Spinal cord (tissue), 10 donors: ENCODE measurements around the gene BFSP2. TPM values are rescaled to one million over a fixed set of nuclear protein-coding genes. Genes with fewer than 3 reads are reported as not detected.

Source experiments
- DNase-seq, 6 donors: peaks; one replicate each; pipeline versions ENCODE4 v3.0.0 to v3.0.0-alpha.2; 2013 to 2015; ENCODE audit warnings: low spot score in 6 of 6, low read depth in 4 of 6
- H3K27ac ChIP-seq: one replicate; pipeline ENCODE4 v1.5.1; 2013; ENCODE audit warnings: low read depth, low read length, control low read depth
- H3K27me3 ChIP-seq: one replicate; pipeline ENCODE4 v1.6.1; 2013; ENCODE audit warnings: low read length; ENCODE audit not compliant: control insufficient read depth, insufficient read depth
- H3K36me3 ChIP-seq: one replicate; pipeline ENCODE4 v1.6.1; 2013; ENCODE audit warnings: low read length; ENCODE audit not compliant: control insufficient read depth, insufficient read depth
- H3K4me1 ChIP-seq: one replicate; pipeline ENCODE4 v1.6.1; 2013; ENCODE audit warnings: low read length; ENCODE audit not compliant: control insufficient read depth, insufficient read depth
- H3K4me3 ChIP-seq: one replicate; pipeline ENCODE4 v1.5.1; 2013; ENCODE audit warnings: low read depth, low read length, control low read depth
- H3K9me3 ChIP-seq: one replicate; pipeline ENCODE4 v1.6.1; 2013; ENCODE audit warnings: low read length; ENCODE audit not compliant: control insufficient read depth, insufficient read depth
- whole genome bisulfite sequencing: methylation state at CpG from one replicate; pipeline ENCODE4 v1.1.5; 2013; ENCODE audit warnings: missing lambda C conversion rate; ENCODE audit not compliant: insufficient coverage; 5-methylcytosine and 5-hydroxymethylcytosine counted together
- polyA plus RNA-seq, 2 donors: library from polyadenylated mRNA; unstranded; fragments of 120-200 nt; gene quantifications; one replicate each; pipeline ENCODE4 v1.2.1, GENCODE V29; 2013; ENCODE audit not compliant: insufficient read length in 2 of 2
- total RNA-seq, 2 donors: library from RNA; depleted of rRNA in 1 of 2; stranded (reverse); fragments of 120-200 nt in 1 of 2; fragments of >200 nt in 1 of 2; gene quantifications; one replicate each; pipeline versions ENCODE4 v1.2.3 to v1.2.4, GENCODE V29; 2013 to 2014
- donor health status: healthy.

BFSP2 gene
- total and polyA plus RNA-seq, 4 donors, result 1.0 TPM; not detected in 3

DNA sequence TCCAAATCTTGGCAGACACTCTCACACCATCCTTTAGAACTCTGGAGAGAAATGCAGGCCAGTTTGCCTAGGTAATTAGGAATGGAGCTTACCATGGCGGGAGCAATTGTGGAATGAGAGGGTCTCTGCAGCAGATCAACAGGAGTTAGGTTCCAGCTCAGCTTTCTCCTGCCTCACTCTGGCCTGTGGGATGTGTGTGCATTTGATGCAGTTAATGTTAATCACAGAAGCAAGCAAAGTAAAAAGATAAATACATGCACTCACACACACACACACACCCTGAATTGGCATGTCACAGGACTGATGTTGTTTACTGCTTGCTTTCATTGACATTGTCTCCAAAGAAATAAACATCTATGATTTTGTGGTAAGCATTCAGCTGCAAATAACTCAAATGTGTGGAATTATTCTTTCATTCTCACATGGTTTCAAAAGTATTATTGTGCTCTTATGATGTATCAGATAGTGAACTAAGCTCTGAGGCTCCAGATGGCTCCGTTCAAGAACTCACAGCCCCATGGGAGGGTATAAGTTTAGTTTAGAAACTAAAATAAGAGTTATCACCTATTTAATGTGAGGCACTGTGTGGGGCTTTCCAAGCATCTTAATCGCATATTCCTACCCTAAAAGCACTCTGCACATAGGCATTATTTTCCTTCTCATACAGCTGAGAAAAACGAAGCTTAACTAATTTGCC is 31.3 kb upstream of the BFSP2 start:
- peak in 1 of 6 donors; percentile 34 for DNase-seq
- Histone ChIP-seq H3K27me3 (no peaks in the 10 kb centered on the region), H3K27ac (no peak overlapping the region), H3K36me3 (no peaks in the 10 kb centered on the region), H3K4me3 (no peak overlapping the region), H3K4me1 (peaks cover 16% of the 10 kb centered on the region), H3K9me3 (no peaks in the 10 kb centered on the region)
- 46% methylated on average over 3 of the region's 4 CpGs for WGBS

DNA sequence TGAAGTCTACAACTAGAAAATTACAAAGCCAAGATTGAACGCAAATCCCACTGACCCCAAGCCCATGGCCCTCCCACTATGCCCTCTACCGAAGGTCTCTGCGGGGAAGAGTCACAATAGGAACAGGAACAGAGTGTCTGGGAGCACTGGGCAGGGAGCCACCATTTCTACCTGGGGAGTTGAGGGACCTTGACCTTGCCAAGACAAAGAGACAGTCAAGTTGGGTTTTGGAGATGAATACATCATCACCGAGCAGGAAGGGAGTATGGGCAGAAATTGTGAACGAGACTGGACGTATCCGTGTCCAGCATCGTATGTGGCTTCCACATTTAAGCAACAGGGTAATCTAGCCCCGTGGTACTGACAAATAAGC is 30.8 kb upstream of the BFSP2 start:
- DNase-seq, result no peak
- Histone ChIP-seq H3K9me3 (no peaks in the 10 kb centered on the region), H3K27me3 (no peaks in the 10 kb centered on the region), H3K4me3 (no peak overlapping the region), H3K4me1 (peaks cover 20% of the 10 kb centered on the region), H3K36me3 (no peaks in the 10 kb centered on the region), H3K27ac (no peak overlapping the region)
- WGBS, result 80% methylated on average over 7 of the region's 9 CpGs

DNA sequence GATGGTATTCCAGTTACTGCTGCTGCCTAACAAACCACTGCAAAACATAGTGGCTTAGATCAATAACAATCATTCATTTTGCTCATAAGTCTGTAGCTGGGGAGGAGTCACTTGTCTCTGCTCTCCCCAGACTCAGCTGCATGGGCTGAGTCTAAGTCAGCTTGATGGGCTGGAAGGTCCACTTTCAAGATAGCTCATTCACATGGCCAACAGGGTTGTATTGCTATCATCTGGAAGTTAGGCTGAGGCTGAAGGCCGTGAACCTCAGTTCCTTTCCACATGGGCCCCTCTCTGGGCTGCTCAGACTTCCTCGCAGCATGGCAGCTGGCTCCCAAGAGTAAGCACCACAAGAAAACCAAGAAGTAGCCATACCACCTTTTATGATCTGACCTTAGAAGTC is 28.7 kb upstream of the BFSP2 start:
- Histone ChIP-seq H3K36me3 (no peaks in the 10 kb centered on the region), H3K27ac (no peak overlapping the region), H3K4me3 (no peak overlapping the region), H3K4me1 (peaks cover 21% of the 10 kb centered on the region), H3K27me3 (no peaks in the 10 kb centered on the region), H3K9me3 (no peaks in the 10 kb centered on the region)
- no peak for DNase-seq
- 100% methylated on average over 2 of the region's 2 CpGs for WGBS

DNA sequence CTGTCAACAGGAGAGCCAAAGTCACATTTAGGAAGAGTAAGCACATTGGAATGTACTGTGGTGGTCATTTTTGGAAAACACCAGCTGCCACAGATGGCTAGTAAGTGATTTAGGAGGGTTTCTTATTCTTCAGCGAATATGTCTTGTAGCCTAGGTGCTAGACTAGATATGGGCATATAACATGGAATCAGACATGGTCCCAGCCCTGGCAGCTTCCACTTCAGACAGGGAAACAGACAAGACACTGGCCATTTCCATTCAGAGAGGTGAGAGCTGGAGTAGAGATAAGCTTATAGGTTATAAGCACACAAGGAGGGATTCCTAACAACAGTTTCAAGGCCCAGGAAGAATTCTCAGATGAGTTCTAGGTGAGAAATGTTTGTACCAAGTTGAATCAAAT is 28.2 kb upstream of the BFSP2 start:
- H3K4me1 ChIP-seq, result peaks cover 26% of the 10 kb centered on the region
- WGBS, result no CpG with 5 or more reads among the region's 1 CpG

DNA sequence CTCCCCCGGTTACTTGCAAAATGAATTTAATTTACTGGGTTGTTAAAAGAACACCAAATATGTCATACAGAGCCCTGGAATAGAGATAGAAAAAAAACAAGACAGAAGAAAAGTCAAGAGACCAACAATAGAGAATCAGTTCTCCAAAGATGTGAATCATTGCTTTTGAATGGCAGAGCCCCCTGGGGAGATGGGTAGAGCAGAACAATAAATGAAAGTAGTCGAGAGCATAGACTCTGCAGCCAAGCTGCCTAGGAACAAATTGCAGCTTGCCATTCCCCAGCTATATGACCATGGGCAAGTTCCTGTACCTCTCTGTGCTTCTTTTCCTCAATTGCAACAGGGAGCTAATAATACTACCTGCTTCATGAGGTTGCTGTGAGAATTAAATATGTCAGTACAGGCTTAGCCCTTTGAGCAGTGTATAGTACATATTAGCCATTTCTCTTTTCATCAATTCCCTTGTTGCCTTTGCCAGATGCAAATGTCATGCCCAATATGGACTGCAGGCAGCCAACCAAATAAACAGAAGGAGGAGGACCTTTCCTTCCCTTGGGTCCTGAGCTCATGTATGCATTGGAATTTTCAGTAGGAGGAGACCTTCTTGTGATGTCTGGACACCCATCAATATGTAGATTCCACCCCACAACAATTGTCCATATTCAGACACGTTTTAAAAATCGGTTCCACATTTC is 25.0 kb upstream of the BFSP2 start:
- no peak overlapping the region for H3K27ac ChIP-seq
- H3K4me3 ChIP-seq, result no peak overlapping the region
- H3K4me1 ChIP-seq, result peaks cover 29% of the 10 kb centered on the region
- H3K27me3 ChIP-seq, result no peaks in the 10 kb centered on the region
- peaks cover 3% of the 10 kb centered on the region for H3K36me3 ChIP-seq
- peak in 2 of 6 donors; percentile 54 to 79 for DNase-seq
- 7% methylated on average over 3 of the region's 4 CpGs for WGBS
- no peaks in the 10 kb centered on the region for H3K9me3 ChIP-seq

More for the DNA sequence above, 28.2 kb upstream of the BFSP2 start:
- no peak overlapping the region for H3K4me3 ChIP-seq
- H3K36me3 ChIP-seq, result no peaks in the 10 kb centered on the region
- H3K9me3 ChIP-seq, result no peaks in the 10 kb centered on the region
- DNase-seq, result no peak
- H3K27ac ChIP-seq, result no peak overlapping the region
- H3K27me3 ChIP-seq, result no peaks in the 10 kb centered on the region

DNA sequence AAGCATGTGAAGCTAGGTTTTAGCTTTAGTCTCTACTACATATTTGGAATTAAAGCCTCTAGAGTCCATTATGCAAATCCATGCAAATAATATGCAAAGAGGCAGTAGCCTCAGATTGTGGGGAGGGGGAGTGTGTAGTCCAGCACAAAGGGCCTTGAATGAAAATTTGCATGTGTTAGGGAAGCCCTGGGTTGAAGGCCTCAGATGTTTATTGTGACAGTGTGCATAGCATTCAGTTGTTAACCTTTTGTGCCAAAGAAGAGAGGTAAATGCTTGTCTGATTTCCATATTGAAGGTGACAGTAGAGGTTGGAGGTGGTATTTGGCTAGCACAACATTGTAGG is 24.5 kb upstream of the BFSP2 start:
- peak in 2 of 6 donors; percentile 70 to 82 for DNase-seq
- Histone ChIP-seq H3K27me3 (no peaks in the 10 kb centered on the region), H3K36me3 (peaks cover 8% of the 10 kb centered on the region), H3K4me3 (no peak overlapping the region), H3K9me3 (no peaks in the 10 kb centered on the region), H3K4me1 (peaks cover 32% of the 10 kb centered on the region), H3K27ac (no peak overlapping the region)

DNA sequence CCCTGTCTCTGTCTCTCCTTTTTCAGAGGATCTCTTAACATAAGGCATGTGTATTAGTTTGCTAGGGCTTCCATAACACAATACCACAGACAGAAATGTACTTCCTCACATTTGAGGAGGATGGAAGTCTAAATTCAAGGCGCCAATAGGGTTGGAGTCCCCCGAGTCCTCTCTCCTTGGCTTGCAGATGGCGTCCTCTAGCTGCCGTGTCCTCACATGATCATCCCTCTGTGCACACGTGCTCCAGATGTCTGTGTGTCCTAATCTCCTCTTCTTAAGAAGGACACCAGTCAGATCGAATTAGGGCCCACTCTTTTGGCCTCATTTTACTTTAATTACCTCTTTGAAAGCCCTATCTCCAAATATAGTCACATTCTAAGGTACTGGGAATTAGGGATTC is 23.0 kb upstream of the BFSP2 start:
- Histone ChIP-seq H3K4me1 (peaks cover 39% of the 10 kb centered on the region), H3K27ac (no peak overlapping the region), H3K4me3 (no peak overlapping the region), H3K27me3 (no peaks in the 10 kb centered on the region), H3K36me3 (peaks cover 16% of the 10 kb centered on the region), H3K9me3 (no peaks in the 10 kb centered on the region)
- 67% methylated on average over 5 of the region's 6 CpGs for WGBS
- no peak for DNase-seq

DNA sequence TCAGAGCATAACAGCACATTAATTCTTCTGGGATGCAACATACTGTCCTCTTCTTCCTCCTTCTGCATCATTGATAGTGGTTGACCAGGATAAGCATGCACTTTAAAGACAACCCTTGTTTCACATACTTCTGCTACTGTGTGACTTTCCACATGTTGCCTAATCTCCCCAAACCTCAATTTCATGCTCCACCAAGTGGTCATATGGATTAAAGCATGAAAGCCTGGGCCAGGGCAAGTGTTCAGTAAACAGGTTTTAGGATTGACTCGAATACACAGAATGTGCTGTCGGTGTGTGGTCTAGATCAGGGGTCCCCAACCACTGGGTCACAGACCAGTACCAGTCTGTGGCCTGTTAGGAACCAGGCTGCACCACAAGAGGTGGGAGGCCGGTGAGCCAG is 22.5 kb upstream of the BFSP2 start:
- Histone ChIP-seq H3K27ac (no peak overlapping the region), H3K4me3 (no peak overlapping the region), H3K9me3 (no peaks in the 10 kb centered on the region), H3K27me3 (no peaks in the 10 kb centered on the region), H3K36me3 (peaks cover 16% of the 10 kb centered on the region), H3K4me1 (peaks cover 43% of the 10 kb centered on the region)
- WGBS, result 82% methylated on average over 3 of the region's 3 CpGs
- DNase-seq, result peak in 2 of 6 donors; percentile 68 to 88

DNA sequence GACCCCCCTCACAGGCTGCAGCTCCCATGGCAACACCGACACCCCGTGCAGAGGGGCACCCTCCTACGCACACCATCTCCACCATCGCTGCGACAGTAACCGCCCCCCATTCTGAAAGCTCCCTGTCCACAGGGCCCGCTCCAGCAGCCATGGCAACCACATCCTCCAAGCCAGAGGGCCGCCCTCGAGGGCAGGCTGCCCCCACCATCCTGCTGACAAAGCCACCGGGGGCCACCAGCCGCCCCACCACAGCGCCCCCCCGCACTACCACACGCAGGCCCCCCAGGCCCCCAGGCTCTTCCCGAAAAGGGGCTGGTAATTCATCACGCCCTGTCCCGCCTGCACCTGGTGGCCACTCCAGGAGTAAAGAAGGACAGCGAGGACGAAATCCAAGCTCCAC is 19.9 kb upstream of the BFSP2 start:
- peaks cover 16% of the 10 kb centered on the region for H3K36me3 ChIP-seq
- H3K4me1 ChIP-seq, result peaks cover 51% of the 10 kb centered on the region
- DNase-seq, result no peak
- H3K9me3 ChIP-seq, result no peaks in the 10 kb centered on the region
- H3K27ac ChIP-seq, result no peak overlapping the region
- no peak overlapping the region for H3K4me3 ChIP-seq
- H3K27me3 ChIP-seq, result no peaks in the 10 kb centered on the region
- WGBS, result 73% methylated on average over 19 of the region's 19 CpGs
